CD8-positive, alpha-beta memory T cell (primary cell): Measurements from ENCODE around the gene SEBOX. TPM values are rescaled to one million over a fixed set of nuclear protein-coding genes. Genes with fewer than 3 reads are reported as not detected.

ENCODE experiments used
- CTCF ChIA-PET: fragments of 350-600 bp; sonication (Branson Sonifier 250); formaldehyde crosslinking; loops from one replicate; lab custom pipeline; 2021; ENCODE audit warnings: antibody characterized with exemption; lab: Charles Lee
- POLR2A ChIA-PET: fragments of 350-600 bp; sonication (Branson Sonifier 250); formaldehyde crosslinking; loops from one replicate; lab custom pipeline; 2021; ENCODE audit warnings: antibody characterized with exemption; lab: Charles Lee
- DNase-seq, 5 donors: peaks; one replicate each; pipeline versions ENCODE4 v3.0.0 to v3.0.0-alpha.2; 2020 to 2022; ENCODE audit warnings: mixed read lengths in 1 of 5
- H3K27ac ChIP-seq: one replicate; pipeline ENCODE4 v1.7.0; 2013; ENCODE audit warnings: low read depth, mild to moderate bottlenecking, low read length, moderate library complexity
- H3K27me3 ChIP-seq: 2 replicates; pipeline ENCODE4 v1.7.0; 2013; ENCODE audit warnings: low read length, mild to moderate bottlenecking; ENCODE audit not compliant: insufficient read depth, poor library complexity, severe bottlenecking
- H3K36me3 ChIP-seq: 2 replicates; pipeline ENCODE4 v1.7.0; 2013; ENCODE audit warnings: mild to moderate bottlenecking, low read length, moderate library complexity; ENCODE audit not compliant: insufficient read depth
- H3K4me1 ChIP-seq: 2 replicates; pipeline ENCODE4 v1.7.0; 2013; ENCODE audit warnings: mild to moderate bottlenecking, low read length, moderate library complexity; ENCODE audit not compliant: insufficient read depth
- H3K4me3 ChIP-seq: 2 replicates; pipeline ENCODE4 v1.7.0; 2013; ENCODE audit warnings: mild to moderate bottlenecking, low read length
- H3K9me3 ChIP-seq: 2 replicates; pipeline ENCODE4 v1.7.0; 2013; ENCODE audit warnings: mild to moderate bottlenecking, low read length
- H3K27ac Mint-ChIP-seq, 8 donors: one replicate each; pipeline ENCODE4 v1.8.0; 2020 to 2021; ENCODE audit warnings: mixed read lengths in 8 of 8, mild to moderate bottlenecking in 6 of 8, inconsistent platforms in 3 of 8, moderate library complexity in 3 of 8
- H3K27me3 Mint-ChIP-seq, 2 donors: one replicate each; pipeline ENCODE4 v1.8.0; 2020 to 2021; ENCODE audit warnings: mixed read lengths in 2 of 2, mild to moderate bottlenecking in 1 of 2, moderate library complexity in 1 of 2
- H3K36me3 Mint-ChIP-seq, 3 donors: one replicate each; pipeline ENCODE4 v1.8.0; 2020 to 2021; ENCODE audit warnings: mixed read lengths in 3 of 3, inconsistent platforms in 1 of 3, mild to moderate bottlenecking in 1 of 3
- H3K4me1 Mint-ChIP-seq, 3 donors: one replicate each; pipeline ENCODE4 v1.8.0; 2020 to 2021; ENCODE audit warnings: mixed read lengths in 3 of 3, inconsistent platforms in 1 of 3, mild to moderate bottlenecking in 1 of 3
- H3K4me3 Mint-ChIP-seq, 7 donors: one replicate each; pipeline ENCODE4 v1.8.0; 2020 to 2021; ENCODE audit warnings: mixed read lengths in 7 of 7, mild to moderate bottlenecking in 6 of 7, moderate library complexity in 4 of 7, inconsistent platforms in 2 of 7
- H3K9me3 Mint-ChIP-seq, 5 donors: one replicate each; pipeline ENCODE4 v1.8.0; 2020 to 2022; ENCODE audit warnings: mixed read lengths in 5 of 5, mild to moderate bottlenecking in 3 of 5, moderate library complexity in 2 of 5, inconsistent platforms in 1 of 5
- polyA plus RNA-seq: library from polyadenylated mRNA; unstranded; fragments of 300-500 nt; fragmentation: Illumina TruSeq; gene quantifications from one replicate; pipeline ENCODE4 v1.2.3, GENCODE V29; 2021
- total RNA-seq, 2 experiments: library from RNA; stranded (reverse); gene quantifications; one replicate each; pipeline ENCODE4 v1.2.3, GENCODE V29; 2021

SEBOX gene
- total and polyA plus RNA-seq, 3 experiments from 2014 or later = not detected

- Mint-ChIP-seq H3K36me3 (peaks cover 5 to 57% (median 6%) of the 10 kb centered on the region in 3 donors), H3K27me3 (no peaks in the 10 kb centered on the region), H3K27ac (peak overlapping the region in 1 of 8 donors; percentile 23), H3K4me3 (no peak overlapping the region), H3K9me3 (no peaks in the 10 kb centered on the region), H3K4me1 (peaks cover 5 to 7% (median 7%) of the 10 kb centered on the region in 3 donors)
- POLR2A ChIA-PET = no interaction called here
- H3K36me3 ChIP-seq = peaks cover 12% of the 10 kb centered on the region
- no peak overlapping the region for H3K4me3 ChIP-seq
- DNase-seq = no peak
- no peaks in the 10 kb centered on the region for H3K9me3 ChIP-seq
- CTCF ChIA-PET = no interaction called here
- no peaks in the 10 kb centered on the region for H3K4me1 ChIP-seq
- no peaks in the 10 kb centered on the region for H3K27me3 ChIP-seq
- no peak overlapping the region for H3K27ac ChIP-seq
Measured at GRCh38 chr17:28327709-28328108, 37.3 kb downstream of the SEBOX start.

- H3K27ac Mint-ChIP-seq = no peak overlapping the region
Measured at GRCh38 chr17:28327031-28327607, 37.9 kb downstream of the SEBOX start.

GRCh38 chr17:28326114-28326513 lies 38.9 kb downstream of the SEBOX start:
- DNase-seq = no peak

More at GRCh38 chr17:28327031-28327607, 37.9 kb downstream of the SEBOX start:
- Histone ChIP-seq H3K4me1 (no peaks in the 10 kb centered on the region), H3K4me3 (no peak overlapping the region), H3K27me3 (no peaks in the 10 kb centered on the region), H3K9me3 (no peaks in the 10 kb centered on the region), H3K27ac (no peak overlapping the region), H3K36me3 (peaks cover 12% of the 10 kb centered on the region)
- H3K4me1 Mint-ChIP-seq = peaks cover under 1 to 1% (median 1%) of the 10 kb centered on the region in 3 donors
- peaks cover 5 to 54% (median 6%) of the 10 kb centered on the region in 3 donors for H3K36me3 Mint-ChIP-seq
- POLR2A ChIA-PET = no interaction called here
- CTCF ChIA-PET = no interaction called here
- no peak overlapping the region for H3K4me3 Mint-ChIP-seq
- H3K9me3 Mint-ChIP-seq = no peaks in the 10 kb centered on the region
- no peak for DNase-seq
- H3K27me3 Mint-ChIP-seq = no peaks in the 10 kb centered on the region

GRCh38 chr17:28325211-28325610 lies 39.8 kb downstream of the SEBOX start:
- peaks cover 2 to 7% (median 6%) of the 10 kb centered on the region in 3 donors for H3K4me1 Mint-ChIP-seq
- peaks cover 5 to 35% (median 5%) of the 10 kb centered on the region in 3 donors for H3K36me3 Mint-ChIP-seq
- no peaks in the 10 kb centered on the region for H3K27me3 Mint-ChIP-seq
- no peaks in the 10 kb centered on the region for H3K4me1 ChIP-seq
- no peak for DNase-seq
- no peak overlapping the region for H3K4me3 ChIP-seq
- no peaks in the 10 kb centered on the region for H3K9me3 Mint-ChIP-seq
- peaks cover 12% of the 10 kb centered on the region for H3K36me3 ChIP-seq
- H3K27ac ChIP-seq = no peak overlapping the region
- no peak overlapping the region for H3K27ac Mint-ChIP-seq
- H3K4me3 Mint-ChIP-seq = no peak overlapping the region
- H3K9me3 ChIP-seq = no peaks in the 10 kb centered on the region
- POLR2A ChIA-PET = interaction anchor here (0.5 kb wide), 1 partner anchor 27 kb away, joined by 6 read pairs; no protein-coding TSS in a partner anchor
- H3K27me3 ChIP-seq = no peaks in the 10 kb centered on the region
- CTCF ChIA-PET = no interaction called here

More at GRCh38 chr17:28326114-28326513, 38.9 kb downstream of the SEBOX start:
- H3K36me3 ChIP-seq = peaks cover 12% of the 10 kb centered on the region
- no peaks in the 10 kb centered on the region for H3K9me3 ChIP-seq
- no peak overlapping the region for H3K27ac Mint-ChIP-seq
- peaks cover 5 to 44% (median 5%) of the 10 kb centered on the region in 3 donors for H3K36me3 Mint-ChIP-seq
- H3K4me3 ChIP-seq = no peak overlapping the region
- no peaks in the 10 kb centered on the region for H3K27me3 ChIP-seq
- ChIA-PET POLR2A (no interaction called here), CTCF (interaction anchor here (0.8 kb wide), 1 partner anchor 75 kb away, joined by 3 read pairs; no protein-coding TSS in a partner anchor)
- no peak overlapping the region for H3K27ac ChIP-seq
- H3K27me3 Mint-ChIP-seq = no peaks in the 10 kb centered on the region
- H3K9me3 Mint-ChIP-seq = no peaks in the 10 kb centered on the region
- H3K4me1 ChIP-seq = no peaks in the 10 kb centered on the region
- H3K4me1 Mint-ChIP-seq = no peaks in the 10 kb centered on the region
- no peak overlapping the region for H3K4me3 Mint-ChIP-seq

- H3K4me1 ChIP-seq = peaks cover 3% of the 10 kb centered on the region
- CTCF ChIA-PET = no interaction called here
- POLR2A ChIA-PET = no interaction called here
- H3K27me3 ChIP-seq = no peaks in the 10 kb centered on the region
- peaks cover 5 to 35% (median 5%) of the 10 kb centered on the region in 3 donors for H3K36me3 Mint-ChIP-seq
- H3K4me3 ChIP-seq = no peak overlapping the region
- no peak overlapping the region for H3K27ac ChIP-seq
- H3K9me3 ChIP-seq = no peaks in the 10 kb centered on the region
- no peak for DNase-seq
- H3K4me3 Mint-ChIP-seq = no peak overlapping the region
- no peaks in the 10 kb centered on the region for H3K9me3 Mint-ChIP-seq
- H3K36me3 ChIP-seq = peaks cover 12% of the 10 kb centered on the region
- no peaks in the 10 kb centered on the region for H3K27me3 Mint-ChIP-seq
- H3K4me1 Mint-ChIP-seq = peaks cover 6 to 12% (median 11%) of the 10 kb centered on the region in 3 donors
- H3K27ac Mint-ChIP-seq = no peak overlapping the region
Measured at GRCh38 chr17:28324781-28325180, 40.2 kb downstream of the SEBOX start.

- H3K9me3 Mint-ChIP-seq = no peaks in the 10 kb centered on the region
- no peak overlapping the region for H3K27ac ChIP-seq
- H3K4me3 ChIP-seq = no peak overlapping the region
- H3K4me1 ChIP-seq = peaks cover 7% of the 10 kb centered on the region
- ChIA-PET CTCF (no interaction called here), POLR2A (no interaction called here)
- H3K27ac Mint-ChIP-seq = no peak overlapping the region
- H3K4me1 Mint-ChIP-seq = peaks cover 10 to 16% (median 15%) of the 10 kb centered on the region in 3 donors
- H3K4me3 Mint-ChIP-seq = no peak overlapping the region
- H3K9me3 ChIP-seq = no peaks in the 10 kb centered on the region
- no peak for DNase-seq
- H3K36me3 Mint-ChIP-seq = peaks cover 5 to 32% (median 5%) of the 10 kb centered on the region in 3 donors
- H3K27me3 Mint-ChIP-seq = no peaks in the 10 kb centered on the region
- H3K36me3 ChIP-seq = peaks cover 12% of the 10 kb centered on the region
- no peaks in the 10 kb centered on the region for H3K27me3 ChIP-seq
Measured at GRCh38 chr17:28324267-28324745, 40.7 kb downstream of the SEBOX start.

GRCh38 chr17:28320215-28321061 lies 44.6 kb downstream of the SEBOX start:
- ChIA-PET POLR2A (interaction anchor here (1.8 kb wide), 1 partner anchor 15 kb away, joined by 6 read pairs; the partner anchor contains the start of genes IFT20 and TNFAIP1), CTCF (interaction anchor here (0.8 to 1.5 kb wide), 2 partner anchors 15 to 16 kb away, joined by 3 read pairs; partner anchors contain the start of genes IFT20 and TNFAIP1)
- H3K27ac ChIP-seq = no peak overlapping the region
- peaks cover 0 to 3% (median 2%) of the 10 kb centered on the region in 3 donors for H3K36me3 Mint-ChIP-seq
- H3K27me3 Mint-ChIP-seq = peaks cover 0 to 2% of the 10 kb centered on the region in 2 donors
- H3K9me3 ChIP-seq = no peaks in the 10 kb centered on the region
- H3K36me3 ChIP-seq = no peaks in the 10 kb centered on the region
- peak overlapping the region; percentile 85 to 93 (median 88) for H3K4me3 Mint-ChIP-seq
- DNase-seq = no peak
- peaks cover 15% of the 10 kb centered on the region for H3K4me1 ChIP-seq
- no peaks in the 10 kb centered on the region for H3K27me3 ChIP-seq
- H3K4me1 Mint-ChIP-seq = peaks cover 20 to 30% (median 24%) of the 10 kb centered on the region in 3 donors
- H3K27ac Mint-ChIP-seq = peak overlapping the region in 6 of 8 donors; percentile 18 to 95 (median 48)
- no peaks in the 10 kb centered on the region for H3K9me3 Mint-ChIP-seq
- H3K4me3 ChIP-seq = no peak overlapping the region
